Right hindlimb (tissue), 1 donor: Measurements from ENCODE around the gene NPTXR.
"Not testable (repeated sequence)": the region's sequence is repeated elsewhere in the genome, so short reads cannot be mapped to it uniquely, and the experiment has no call there.

Experiments
- DNase-seq: peaks from one replicate; pipeline ENCODE4 v3.0.0-alpha.2; 2018

Gene NPTXR

DNA sequence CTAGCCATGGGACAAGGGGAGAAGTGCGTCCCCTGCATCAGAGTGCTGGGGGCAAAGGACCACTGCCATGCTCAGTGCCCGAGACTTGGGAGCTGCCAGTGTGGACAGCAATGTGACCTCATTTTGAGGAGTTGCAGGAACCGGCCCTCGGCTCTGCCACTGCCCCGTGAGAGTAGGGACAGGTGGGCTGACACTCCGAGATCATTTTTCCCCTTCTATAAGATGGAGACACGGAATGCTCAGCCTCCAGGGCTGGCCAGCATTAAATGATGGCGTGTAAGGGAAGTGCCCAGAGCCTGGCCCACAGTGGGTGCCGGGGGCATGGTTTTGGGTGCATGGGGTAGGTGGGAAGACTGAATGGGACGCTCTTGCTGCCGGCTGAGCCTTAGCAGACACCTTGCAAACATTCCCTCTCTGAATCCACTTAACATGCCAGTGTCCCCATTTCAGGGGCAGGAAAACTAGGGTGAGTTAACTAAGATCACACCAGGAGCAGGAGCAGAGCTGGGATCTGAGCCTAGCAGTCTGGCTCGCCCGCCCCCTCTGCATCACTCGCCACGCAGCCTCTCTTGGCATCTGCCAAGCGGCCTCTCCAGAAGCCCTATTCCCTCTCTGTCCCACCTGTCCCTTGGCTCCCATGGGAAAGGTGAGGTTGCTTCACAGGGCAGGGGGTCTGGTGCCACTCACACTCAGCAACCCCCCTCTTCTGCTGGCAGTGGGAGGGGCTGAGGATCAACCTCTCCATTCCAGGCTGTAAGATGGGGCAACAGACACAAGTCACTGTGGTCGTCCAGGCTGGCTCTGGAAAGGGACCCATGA, 13.6 kb downstream of the NPTXR start:
- DNase-seq, result no peak

DNA sequence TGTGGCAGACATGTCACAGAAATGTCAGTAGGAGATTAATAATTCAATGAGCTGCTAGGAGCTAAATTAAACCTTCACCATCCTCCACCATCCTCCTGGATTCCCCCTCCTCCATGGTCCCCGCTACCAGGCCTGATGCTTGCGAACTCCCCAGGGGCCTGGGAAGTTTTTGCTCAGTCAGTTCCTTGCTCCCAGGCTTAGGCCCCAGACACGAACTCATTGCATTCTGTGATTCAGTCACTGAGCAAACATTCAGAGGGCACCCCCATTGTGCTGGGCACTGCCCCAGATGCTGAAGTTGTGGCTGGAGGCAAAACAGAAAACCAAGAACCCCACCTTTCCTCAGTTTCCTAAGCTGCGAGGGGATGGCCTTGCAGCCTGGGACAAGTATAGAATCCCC, 14.3 kb downstream of the NPTXR start:
- no peak for DNase-seq

DNA sequence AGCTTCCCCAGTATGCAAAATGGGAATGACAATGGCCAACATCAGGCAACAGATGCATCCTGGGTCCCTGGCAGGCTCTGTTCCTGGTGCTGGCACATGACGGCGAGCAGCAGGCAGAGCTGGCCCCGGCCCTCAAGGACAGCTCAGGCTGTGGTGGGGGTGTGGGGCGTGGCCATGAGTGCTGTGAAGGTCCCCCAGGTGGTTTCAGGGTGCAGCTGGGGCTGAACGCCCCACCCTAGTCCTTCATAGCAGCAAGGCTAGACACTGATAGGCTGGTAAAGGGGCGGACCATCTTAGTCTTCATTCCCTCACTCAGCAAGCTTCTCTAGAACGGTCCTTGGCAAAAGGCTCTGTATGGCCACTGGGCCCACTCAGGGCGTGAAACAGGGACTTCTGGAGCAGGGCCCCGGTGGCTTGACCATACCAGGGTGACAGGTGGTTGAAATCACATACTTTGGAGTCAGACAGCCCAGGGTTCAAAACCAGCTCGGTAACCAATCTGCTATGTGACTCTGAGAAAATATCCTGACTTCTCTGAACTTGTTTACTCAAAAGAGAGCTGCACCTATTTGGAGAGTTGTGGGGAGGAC, 15.1 kb downstream of the NPTXR start:
- no peak for DNase-seq

DNA sequence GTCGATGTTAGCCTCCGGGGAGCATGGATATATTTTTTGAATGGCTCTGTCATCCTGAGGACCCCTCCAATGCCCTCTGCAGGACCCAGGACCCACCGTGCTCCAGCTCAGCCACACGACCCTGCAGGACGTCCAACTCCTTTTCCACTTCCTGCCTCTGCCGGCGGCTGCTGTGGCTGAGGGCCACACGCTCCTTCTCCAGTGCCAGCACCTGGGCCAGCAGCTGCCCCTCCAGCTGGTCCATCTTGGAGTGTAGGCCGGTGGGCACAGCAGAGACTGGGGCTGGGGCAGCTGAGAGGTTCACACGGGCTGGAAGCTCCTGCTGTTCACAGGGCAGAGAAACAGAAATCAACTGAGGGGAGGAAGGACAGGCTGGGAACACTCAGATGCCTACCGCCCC, 15.6 kb downstream of the NPTXR start:
- no peak for DNase-seq

DNA sequence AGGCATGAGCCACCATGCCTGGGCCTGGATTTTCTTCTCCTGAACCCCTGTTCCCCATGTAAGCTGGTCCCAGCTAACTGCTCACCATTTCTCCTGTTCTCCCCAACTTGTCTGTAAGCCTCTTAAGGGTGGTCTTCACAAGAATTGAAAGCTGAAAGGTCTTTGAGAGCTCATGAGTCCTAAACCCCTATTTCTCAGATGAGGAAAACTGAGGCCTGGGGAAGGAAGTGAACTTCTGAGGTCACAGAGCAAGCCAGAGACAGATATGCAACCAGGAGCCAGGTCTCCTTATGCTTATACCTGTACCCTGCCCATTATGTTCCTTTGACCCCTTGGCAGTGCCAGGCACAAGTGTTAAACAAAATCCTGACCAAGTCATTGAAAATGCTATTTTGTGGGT, 16.3 kb downstream of the NPTXR start:
- DNase-seq, result no peak

DNA sequence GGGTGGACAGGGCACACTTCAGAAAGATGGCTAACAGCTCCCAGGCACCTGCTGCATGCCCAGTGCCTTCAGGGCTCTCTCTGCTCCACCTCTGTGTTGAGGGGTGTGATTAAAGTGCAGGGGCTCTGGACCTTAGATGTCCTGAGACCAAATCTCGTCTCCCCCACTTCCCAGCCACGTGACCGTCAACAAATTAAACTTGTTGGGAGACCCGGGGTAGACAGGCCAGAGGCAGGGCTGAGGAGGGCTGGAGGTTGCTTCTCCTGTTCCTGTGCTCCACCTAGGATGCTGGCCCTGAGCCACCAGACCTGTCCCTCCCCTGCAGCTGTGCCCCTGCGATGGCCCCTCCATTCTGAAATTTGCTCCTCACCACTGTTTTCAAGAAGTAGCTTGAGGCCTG, 17.0 kb downstream of the NPTXR start:
- no peak for DNase-seq

DNA sequence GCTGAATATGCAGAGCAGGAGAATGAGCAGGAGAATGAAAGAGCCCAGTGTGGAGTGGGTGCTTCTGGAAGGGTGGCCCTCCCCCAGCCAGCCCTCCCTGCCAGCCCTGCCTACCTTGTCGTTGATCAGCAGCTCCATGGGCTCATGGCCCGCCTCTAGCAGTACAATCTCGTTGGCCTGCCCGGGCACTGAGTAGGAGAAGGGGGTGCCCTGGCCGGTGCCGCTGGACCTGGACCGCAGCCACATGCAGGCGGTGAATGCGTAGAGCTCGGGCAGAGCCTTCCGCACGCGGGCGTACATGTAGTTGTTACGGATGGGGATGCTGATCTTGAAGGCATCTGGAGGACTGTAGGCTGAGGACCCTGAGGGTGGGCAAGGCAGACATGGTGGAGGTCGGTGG, 17.4 kb downstream of the NPTXR start:
- DNase-seq, result no peak

DNA sequence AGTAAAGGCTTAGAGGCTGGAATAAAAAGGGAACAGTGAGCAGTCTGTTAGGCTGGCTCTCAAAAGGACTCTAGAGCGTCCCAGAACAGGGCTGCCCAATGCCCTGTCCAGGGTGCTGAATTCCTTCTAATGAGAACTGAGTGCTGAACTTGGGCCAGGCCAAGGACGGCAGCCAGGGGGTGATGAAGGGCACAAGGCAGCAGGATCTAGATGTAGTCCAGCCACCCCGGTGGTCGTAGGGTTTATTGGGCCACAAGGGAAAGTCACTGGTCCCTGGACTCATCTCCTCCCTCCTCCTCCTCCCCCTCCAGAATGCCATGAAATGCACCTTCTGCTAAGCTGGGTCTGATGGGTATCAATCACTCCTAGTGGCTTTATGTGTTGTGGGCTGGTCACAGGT, 19.2 kb downstream of the NPTXR start:
- DNase-seq, result peak; percentile 78

DNA sequence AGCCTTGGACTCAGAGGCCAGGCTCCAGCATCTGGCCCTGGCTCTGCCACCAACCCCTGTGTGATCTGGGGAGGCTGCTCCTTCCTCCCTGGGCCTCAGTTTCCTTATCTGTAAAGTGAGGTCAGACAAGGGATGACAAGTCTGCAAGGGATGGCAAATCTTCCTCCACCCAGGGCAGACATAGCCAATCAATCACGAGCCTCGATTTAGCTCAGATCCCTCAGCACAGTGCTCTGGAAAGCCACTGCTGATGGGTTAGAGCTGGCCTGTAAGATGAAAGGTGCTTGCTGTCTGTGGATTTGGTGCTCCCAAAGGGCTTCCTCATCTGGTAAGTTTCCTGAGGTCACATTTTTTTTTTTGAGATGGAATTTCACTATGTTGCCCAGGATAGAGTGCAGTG, 20.2 kb downstream of the NPTXR start:
- DNase-seq, result no peak

DNA sequence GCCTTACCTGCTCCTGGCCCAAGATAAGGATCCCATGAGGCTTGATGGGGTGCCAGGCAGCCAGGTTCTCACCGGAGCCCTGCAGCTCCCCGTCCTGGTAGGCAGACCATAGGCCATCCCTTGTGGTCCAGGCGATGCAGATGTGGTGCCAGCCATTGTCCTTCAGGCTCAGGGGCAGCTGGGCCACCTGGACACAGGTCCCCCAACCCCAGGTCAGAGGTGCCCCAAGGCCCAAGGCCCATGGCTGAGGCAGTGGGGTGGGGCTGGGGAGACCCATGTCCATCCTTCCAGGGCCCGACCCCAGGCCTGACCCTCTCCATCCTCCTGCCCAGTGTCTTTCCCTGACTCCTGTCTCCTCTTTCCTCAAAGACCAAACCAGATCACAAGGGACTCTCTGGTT, 20.8 kb downstream of the NPTXR start:
- no peak for DNase-seq

DNA sequence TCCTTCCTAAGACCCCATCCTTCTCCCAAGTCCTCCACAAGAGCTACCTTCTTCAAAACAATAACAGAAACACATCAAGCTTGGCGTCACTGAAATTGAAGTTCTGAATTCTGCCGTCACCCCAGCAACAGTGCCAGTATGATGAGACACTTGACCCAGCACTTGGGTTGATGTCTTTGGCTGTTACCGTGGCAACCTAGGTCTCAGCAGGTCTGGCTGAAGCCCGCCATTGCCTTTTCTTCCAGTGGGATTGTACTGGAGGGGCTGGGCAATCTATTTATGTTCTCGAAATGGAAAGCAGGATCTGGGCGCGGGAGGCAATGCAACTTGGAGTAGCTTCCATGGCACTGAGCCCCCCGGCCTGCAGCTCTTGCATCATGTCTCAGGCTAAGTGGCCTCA, 23.8 kb downstream of the NPTXR start:
- no peak for DNase-seq

DNA sequence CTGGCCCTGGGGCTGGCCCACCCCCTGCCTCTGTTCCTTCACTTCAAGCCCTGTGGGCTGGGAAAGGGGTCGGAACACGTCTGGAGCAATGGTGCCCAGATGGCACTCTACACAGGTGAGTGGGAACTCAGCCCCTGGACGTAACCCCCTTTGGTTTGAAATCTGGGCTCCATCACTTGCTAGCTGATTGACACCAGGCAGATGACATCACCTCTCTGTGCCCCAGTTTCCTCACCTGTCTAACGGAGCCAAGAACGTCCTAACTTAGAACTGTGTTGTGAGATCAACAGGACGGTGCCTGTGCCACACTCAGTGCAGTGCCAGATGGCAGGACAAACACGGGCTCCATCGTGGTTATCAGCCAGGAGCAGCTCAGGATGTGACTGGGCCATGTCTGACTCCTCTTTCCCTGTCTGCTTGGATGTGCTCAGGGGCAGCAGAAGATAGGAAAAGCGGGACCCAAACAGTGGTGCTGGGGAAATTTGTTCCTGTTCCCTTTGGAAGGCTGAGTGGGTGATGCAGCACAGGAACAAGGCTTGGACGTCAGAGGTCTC, 24.4 kb downstream of the NPTXR start:
- no peak for DNase-seq

DNA sequence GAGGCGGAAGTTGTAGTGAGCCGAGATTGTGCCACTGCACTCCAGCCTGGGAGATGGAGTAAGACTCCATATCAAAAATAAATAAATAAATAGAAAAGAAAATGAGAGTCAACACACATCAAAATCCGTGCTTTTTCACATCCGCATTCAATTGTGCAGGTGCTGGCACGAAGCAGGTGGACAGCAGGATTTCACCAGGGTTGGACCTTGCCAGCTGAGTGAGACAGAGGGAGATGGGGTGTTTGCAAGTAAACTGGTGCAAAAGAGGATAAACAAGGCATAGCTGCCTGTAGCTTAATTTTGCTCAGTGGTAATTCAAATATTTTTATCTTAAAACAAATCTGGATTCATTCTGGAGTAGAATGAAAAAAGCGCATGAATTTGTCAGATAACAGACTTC, 26.6 kb downstream of the NPTXR start:
- DNase-seq, result no peak

DNA sequence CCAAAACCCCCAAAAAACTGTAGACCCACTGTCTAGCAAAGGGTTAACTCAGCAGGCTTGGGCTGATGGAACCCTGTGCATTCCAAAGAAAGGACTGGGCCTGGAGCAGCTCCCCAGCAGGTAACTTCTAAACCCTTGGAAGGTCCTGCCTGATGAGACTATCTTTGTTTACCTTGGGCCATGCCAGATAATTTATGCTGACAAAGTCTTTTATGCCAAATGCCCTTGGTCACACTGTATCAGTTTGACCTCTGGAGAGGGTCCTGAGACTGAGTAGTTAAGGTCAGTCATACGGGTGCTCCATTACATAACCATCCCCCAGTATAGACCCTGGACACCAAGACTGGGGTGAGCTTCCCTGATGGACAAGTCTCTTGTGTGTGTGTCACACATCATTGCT, 28.0 kb downstream of the NPTXR start:
- no peak for DNase-seq

DNA sequence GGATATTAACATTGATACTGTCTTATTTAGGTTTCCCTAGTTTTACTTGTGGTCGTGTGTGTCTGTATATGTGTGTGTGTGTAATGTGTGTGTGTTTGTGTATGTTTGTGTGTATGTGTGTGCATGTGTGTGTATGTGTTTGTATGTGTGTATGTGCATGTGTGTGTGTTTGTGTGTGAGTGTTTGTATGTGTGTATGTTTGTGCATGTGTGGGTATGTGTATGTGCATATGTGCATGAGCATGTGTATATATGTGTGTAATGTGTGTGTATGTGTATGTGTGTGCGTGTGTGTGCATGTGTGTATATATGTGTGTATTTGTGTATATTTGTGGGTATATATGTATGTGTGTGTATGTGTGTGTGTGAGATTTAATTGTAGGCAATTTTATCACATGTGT, 32.6 kb downstream of the NPTXR start:
- no peak for DNase-seq

DNA sequence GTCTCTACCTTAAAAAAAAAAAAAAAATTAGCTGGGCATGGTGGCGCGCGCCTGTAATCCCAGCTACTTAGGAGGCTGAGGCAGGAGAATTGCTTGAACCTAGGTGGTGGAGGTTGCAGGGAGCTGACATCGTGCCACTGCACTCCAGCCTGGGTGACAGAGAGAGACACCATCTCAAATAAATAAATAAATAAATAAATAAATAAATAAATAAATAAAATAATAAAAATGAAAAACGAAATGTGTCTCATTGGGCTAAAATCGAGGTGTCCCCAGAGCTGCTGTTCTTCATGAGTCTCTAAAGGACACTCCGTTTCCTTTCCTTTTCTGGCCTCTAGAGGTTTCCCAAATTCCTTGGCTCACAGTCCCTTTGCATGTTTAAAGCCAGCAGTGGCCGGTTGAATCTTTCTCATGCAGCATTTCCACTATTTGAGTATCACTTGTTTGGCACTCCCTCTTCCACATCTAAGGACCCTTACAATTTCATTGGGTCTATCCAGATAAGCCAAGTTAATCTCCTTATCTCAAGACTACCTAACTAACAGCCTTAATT, 38.7 kb downstream of the NPTXR start:
- DNase-seq, result not testable (repeated sequence)

DNA sequence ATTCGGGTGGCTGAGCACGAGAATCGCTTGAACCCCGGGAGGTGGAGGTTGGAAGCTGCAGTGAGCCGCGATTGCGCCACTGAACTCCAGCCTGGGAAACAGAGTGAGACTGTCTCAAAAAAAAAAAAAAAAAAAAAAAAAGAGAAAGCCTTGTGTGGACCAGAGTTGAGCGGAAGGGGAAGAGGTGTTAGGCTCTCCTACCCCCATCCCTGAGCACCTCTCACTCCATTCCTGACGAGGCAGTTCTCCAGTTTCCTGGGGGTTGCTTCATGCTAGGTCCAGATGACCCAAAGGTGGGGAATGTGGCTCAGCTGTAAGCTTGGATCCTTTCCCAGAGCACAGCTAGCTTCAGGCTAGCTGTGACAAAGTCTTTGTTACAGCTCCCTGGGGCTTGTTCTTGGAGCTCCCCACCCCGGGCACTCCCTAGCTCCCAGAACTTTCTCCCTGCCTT, 41.1 kb downstream of the NPTXR start:
- DNase-seq, result peak; percentile 48

DNA sequence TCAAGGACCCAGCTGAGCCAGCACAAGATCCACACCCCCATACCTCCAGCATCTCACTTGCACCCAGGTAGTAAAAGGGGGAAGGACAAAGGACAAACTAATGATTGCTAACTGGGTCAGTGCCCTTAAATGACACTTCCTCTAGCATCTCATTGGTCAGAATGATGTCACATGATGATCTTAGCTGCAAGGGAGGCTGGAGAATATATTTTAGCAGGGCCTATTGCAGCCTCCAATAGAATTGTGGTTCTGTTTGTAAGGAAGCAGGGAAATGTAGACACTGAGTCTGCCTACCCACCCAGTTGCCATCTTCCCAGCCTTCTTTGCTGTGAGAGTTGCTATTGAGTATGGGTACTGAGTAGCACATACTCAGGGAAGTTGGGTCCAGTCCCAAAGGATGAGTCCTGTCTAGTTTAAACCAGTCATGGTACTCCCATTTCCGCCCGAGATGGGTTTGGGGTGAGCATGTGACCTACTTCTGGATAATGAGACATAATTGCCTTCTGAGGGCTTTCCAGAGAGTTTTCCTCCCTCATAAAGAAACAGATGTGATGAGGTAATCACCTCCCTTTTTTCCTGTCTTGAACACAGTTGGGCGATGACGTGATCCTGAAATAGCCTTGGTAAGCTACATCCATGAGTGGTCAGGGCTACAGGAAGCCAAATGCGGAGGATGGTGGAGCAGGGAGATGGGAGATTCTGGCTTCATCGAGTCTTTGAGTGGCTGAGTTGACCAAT, 44.4 kb downstream of the NPTXR start:
- DNase-seq, result no peak

DNA sequence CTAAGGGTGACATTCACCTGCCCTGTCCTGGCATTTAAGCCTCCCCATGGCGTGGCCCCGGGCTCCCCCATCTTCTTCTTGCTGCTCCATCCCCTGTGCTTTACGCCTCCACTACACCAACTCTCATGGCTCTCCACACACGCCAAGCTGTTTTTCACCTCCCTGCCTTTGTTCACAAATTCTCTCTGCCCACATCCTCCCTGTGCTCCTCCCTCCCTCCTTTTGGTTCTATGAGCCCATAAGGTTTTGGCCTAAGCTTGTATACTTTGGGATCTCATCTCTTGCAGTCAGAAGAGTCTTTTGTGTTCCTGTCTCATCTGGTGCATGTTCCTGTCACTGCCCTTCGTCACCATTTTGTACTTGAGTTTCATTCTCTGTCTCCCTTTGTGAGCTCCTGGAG, 45.3 kb downstream of the NPTXR start:
- no peak for DNase-seq

DNA sequence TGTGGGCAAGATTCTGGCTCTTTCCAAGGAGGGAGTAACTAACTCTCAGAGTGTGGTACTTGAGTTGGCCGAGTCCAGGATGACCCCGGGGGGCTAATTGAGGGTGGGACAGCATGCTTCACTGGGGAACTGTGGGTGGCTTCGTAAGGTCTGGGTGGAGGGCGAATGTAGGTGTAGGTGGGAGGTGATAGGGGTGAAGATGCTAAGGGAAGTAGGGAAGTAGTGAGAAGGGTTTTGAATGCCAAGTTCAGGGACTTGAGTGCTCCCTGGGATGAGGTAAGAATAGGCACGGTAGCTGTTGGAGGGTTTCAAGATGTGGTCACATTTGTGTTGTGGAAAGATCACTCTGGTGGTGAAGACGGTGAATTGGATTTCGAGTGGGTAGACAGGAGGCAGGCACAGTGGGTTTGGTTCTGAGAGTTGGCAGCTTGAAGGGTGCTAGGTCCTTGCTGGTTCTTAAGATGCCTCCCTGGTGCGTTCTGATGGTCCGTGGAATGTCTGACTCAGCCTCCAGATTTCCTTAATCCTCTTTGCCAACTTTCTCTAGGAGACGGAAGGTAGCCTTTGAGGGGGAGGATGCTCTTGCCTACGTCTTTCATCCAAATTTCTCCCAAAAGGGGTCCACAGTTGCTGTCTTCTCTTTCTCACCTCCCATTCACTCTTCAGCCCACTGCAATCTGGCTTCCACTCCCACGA, 47.4 kb downstream of the NPTXR start:
- no peak for DNase-seq

DNA sequence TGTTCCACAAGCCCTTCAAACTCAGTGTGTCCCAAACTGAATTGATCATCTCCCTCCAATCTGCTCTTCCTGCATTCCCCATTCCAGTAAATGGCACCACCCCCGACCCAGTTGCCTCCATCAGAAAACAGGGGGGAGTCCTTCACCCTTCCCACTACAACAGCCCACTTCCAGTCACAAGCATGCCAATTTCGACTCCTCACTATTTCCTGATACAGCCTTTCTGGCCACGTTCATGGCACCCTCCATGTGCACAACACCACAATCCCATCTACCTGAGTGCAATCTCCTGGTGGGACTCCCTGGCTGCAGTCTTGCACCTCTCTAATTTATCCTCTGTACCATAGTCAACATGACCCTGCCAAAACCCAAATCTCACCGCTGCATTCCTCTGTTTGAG, 48.3 kb downstream of the NPTXR start:
- DNase-seq, result no peak

DNA sequence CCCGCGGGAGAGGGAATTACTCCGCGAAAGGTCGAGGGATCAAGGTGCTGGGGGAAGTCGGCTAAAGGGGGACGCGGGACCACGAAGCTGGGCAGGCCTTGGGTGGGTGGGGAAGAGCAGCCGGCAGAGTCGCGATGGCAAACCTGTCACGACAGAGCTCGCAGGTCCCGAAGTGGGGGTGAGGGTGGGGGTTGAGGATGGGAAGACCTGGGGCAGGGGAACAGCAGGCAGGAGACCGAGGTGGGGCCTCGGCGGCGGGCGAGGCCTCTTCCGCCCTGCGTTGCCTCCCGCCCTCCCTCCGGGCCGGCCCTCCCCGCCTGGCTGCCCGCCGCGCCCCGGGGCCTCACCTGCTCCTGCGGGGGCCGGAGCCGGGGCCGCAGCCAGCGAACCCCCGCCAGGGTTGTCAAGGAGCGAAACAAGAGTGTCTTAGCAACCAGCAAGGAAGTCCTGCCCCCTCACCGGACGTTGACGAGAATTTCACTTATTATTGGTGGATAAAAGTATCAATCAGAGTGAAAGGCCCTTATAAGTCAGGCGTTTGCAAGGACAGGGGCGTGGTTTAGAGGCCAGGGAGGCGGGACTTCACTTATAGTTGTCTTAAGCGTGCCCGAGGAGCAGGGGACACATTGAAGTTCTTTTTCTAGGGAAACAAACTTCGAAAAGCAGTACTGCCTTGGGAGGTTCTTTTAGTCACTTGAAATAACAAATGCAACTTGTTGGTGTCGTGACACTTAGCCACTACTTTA, 49.9 kb downstream of the NPTXR start, which contains the start of gene DNAL4:
TSS of gene DNAL4 (minus strand) at position 423 of the 746 bp plus-strand sequence. CDS start 11,412 bp downstream, outside the sequence.
- peak; percentile 96 for DNase-seq
